Measurements from ENCODE around the gene GHDC.
"Not testable (repeated sequence)": the region's sequence is repeated elsewhere in the genome, so short reads cannot be mapped to it uniquely, and the experiment has no call there.

DNA sequence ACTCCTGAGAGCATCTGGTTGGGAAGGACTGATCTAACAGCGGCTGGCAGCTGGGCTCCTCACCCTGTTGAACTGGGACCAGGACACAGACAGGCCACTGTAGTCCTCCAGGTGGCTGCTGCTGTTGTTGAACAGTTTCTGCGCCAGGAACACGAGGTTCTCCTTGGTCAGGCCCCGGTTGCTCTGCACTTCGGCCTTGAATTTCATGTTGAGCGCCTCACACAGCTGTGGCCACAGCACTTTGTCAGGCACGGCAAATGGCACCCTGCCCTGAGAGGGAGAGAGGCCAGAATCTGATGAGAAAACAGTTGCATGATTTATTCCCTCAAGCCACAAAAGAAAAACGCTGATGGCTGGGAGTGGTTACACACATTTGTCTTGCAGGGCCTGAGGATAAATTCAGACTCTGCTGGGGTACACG lies 17.6 kb upstream of the GHDC start:
- not testable (repeated sequence) for TF ChIP-seq POLR2A, CTCF (IDR thresholded peaks at IDR 0.05)
- TF ChIP-seq POLR2AphosphoS5 (IDR thresholded peaks at IDR 0.05) = peak; percentile 21
